GM18505 (cell line): ENCODE results near the gene SAAL1.
"Not testable (repeated sequence)": the region's sequence is repeated elsewhere in the genome, so short reads cannot be mapped to it uniquely, and the experiment has no call there.

ENCODE experiments used
- ATAC-seq: cut with Tn5 transposase; IDR thresholded peaks from one replicate; pipeline ENCODE4 v1.9.1; 2021; ENCODE audit not compliant: unreplicated experiment
- POLR2A ChIP-seq: IDR thresholded peaks from 4 replicates; pipeline ENCODE4 v1.6.1; 2011; ENCODE audit warnings: borderline replicate concordance; ENCODE audit not compliant: insufficient read depth, insufficient read length; ENCODE audit errors: extremely low read depth

Gene SAAL1

GRCh38 chr11:18105802-18106574, at the start of gene SAAL1:
TSS of gene SAAL1 (minus strand) at chr11:18106082. CDS start at chr11:18106041, 41 bp downstream.
- peak; percentile 97 for ATAC-seq
- TF ChIP-seq POLR2A, result peak; percentile 80

DNA sequence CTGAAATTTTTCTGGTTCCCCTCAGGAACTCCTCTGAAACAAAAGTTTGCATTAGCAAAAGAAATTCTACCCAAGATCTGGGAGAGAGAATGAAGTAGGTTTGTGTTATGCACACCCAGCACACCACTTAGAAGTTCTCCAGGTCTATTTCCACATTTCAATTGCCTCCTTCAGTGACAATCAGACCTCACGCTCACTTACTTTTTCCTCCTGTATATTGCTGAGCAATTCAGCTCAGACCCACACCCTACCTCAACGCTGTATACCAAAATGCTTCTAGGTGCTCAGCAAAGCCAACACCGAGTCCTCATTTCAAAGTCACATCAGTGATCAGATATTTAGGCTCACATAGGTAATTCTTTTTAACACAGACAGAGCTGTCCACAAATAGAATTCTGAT, 45.7 kb upstream of the SAAL1 start:
- no peak for ATAC-seq

DNA sequence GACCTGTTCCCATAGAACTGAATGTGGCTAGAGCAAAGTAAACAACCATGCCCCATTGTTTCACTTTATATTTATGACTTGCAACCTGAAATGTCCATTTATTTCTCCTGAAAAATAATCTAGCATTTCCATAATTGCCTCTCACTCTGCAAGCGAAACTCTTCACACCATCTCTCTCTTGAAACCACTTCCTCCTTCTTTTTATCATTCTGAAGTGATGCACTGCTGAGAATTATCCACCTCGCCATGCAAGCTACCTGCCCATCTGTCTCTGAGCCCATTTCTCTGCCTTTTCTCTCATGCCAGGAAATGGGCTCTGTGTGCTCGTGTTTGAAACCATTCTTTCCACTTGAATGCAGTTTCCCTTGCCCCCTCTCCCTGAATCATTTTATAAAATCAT, 40.0 kb upstream of the SAAL1 start:
- no peak for ATAC-seq
- TF ChIP-seq POLR2A, result no peak

More for the DNA sequence above, 45.7 kb upstream of the SAAL1 start:
- no peak for TF ChIP-seq POLR2A

GRCh38 chr11:18145025-18145424, 39.1 kb upstream of the SAAL1 start:
- no peak for ATAC-seq
- no peak for TF ChIP-seq POLR2A

DNA sequence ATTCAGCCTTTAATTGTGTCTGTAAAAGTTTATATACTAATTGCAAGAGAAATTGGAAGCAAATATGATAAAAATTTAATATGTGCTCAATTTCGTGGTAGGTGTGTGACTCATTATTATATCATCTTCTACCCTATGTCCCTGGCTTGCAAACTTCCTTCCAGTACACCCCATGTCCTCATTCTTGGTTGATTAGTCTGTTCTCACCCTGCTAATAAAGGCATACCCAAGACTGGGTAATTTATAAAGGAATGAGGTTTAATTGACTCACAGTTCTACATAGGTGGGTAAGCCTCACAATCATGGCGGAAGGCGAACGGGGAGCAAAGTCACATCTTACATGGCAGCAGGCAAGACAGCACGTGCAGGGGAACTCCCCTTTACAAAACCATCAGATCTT, 38.4 kb upstream of the SAAL1 start:
- no peak for TF ChIP-seq POLR2A
- ATAC-seq, result no peak

- no peak for ATAC-seq
- no peak for TF ChIP-seq POLR2A
These were observed 34.3 kb upstream of the SAAL1 start for GRCh38 chr11:18140145-18140544.

GRCh38 chr11:18137186-18137800, 31.4 kb upstream of the SAAL1 start:
- ATAC-seq, result no peak
- no peak for TF ChIP-seq POLR2A

- TF ChIP-seq POLR2A, result no peak
- no peak for ATAC-seq
These were observed 29.4 kb upstream of the SAAL1 start for GRCh38 chr11:18135308-18135707.

GRCh38 chr11:18132341-18132740, 26.5 kb upstream of the SAAL1 start, which contains the start of gene MRGPRX3:
TSS of gene MRGPRX3 (plus strand) at chr11:18132571. CDS start at chr11:18137203, 4,632 bp downstream.
- no peak for ATAC-seq
- TF ChIP-seq POLR2A, result no peak

DNA sequence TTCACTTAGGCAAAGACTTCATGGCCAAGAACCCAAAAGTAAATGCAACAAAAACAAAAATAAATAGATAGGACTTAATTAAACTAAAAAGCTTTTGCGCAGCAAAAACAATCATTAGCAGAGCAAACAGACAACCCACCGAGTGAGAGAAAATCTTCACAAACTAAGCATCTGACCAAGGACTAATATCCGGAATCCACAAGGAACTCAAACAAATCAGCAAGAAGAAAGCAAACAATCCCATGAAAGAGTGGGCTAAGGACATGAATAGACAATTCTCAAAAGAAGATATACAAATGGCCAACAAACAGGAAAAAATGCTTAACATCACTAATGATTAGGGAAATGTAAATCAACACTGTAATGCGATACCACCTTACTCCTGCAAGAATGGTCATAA, 25.2 kb upstream of the SAAL1 start:
- ATAC-seq, result not testable (repeated sequence)

GRCh38 chr11:18121331-18121828, 15.5 kb upstream of the SAAL1 start:
- not testable (repeated sequence) for ATAC-seq

DNA sequence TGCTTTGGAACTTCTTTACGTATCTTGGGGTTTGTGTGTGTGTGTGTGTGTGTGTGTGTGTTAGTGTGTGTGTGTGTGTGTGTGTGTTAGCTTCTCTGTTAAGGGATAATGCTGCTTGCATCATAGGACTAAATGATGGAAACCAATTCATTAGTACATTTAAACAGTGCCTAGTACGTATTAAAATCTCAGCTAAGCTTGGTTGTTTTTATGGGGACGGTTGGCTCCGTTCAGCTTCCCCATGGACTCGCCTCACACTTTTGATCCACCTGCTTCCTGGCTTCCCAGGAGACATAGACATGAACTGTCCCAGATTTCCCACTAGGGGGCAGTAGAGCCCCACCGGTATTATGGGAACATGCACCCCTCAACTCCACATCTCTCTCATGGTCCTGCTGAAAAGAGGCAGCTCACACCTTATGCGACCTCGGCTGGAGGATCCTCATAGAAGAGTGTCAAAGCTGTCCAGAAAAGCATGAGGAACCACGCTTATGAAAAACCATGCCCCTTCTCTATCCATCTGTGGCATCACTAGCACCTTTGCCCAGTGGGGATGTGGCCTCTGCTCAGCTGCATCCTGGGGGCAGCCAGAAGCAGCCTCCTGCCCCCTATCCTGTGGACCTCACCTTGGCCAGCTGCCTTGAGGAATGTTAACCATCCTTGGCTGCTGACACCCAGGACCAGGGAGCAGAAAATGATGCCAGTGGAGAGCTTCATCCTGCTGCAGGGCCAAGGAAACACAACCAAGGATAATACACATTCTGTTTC, 9.7 kb upstream of the SAAL1 start:
- TF ChIP-seq POLR2A, result no peak
- ATAC-seq, result peak; percentile 79

GRCh38 chr11:18111005-18111404, 5.1 kb upstream of the SAAL1 start:
- no peak for ATAC-seq
- TF ChIP-seq POLR2A, result no peak
